Astrocyte of the spinal cord (primary cell): Measurements from ENCODE around the gene TMUB1.
A peak's percentile ranks its signal among the peaks of the same experiment; 100 is the strongest.

Experiments used
- DNase-seq: peaks from one replicate; pipeline ENCODE4 v3.0.0; 2011; ENCODE audit warnings: low read depth, low spot score
- H3K4me3 ChIP-seq: 2 replicates; pipeline ENCODE4 v1.5.1; 2011; ENCODE audit warnings: low read depth, mild to moderate bottlenecking, low read length, moderate library complexity
- CTCF ChIP-seq: IDR thresholded peaks from 2 replicates; pipeline ENCODE4 v1.5.1; 2012; ENCODE audit warnings: low read depth, mild to moderate bottlenecking, low read length, inconsistent platforms
- in situ Hi-C: cut with HindIII; loops from 2 replicates; pipeline ENCODE4 v1.10.0; 2017; ENCODE audit warnings: low sequenced_read_pairs

Gene TMUB1

GRCh38 chr7:151089893-151090730, 6.8 kb upstream of the TMUB1 start:
- no peak overlapping the region for H3K4me3 ChIP-seq
- no peak for TF ChIP-seq CTCF
- in situ Hi-C loops: no loop called here
- no peak for DNase-seq

GRCh38 chr7:151088856-151089699, 5.8 kb upstream of the TMUB1 start:
- no peak for TF ChIP-seq CTCF
- peak overlapping the region; percentile 74 for H3K4me3 ChIP-seq
- in situ Hi-C loops: no loop called here
- peak; percentile 62 for DNase-seq

GRCh38 chr7:151088019-151088855, 4.9 kb upstream of the TMUB1 start:
- peak; percentile 34 for DNase-seq
- no peak for TF ChIP-seq CTCF
- peak overlapping the region; percentile 74 for H3K4me3 ChIP-seq
- in situ Hi-C loops: no loop called here

- peak; percentile 44 for DNase-seq
- in situ Hi-C loops: no loop called here
- H3K4me3 ChIP-seq: peak overlapping the region; percentile 74
- TF ChIP-seq CTCF: peak; percentile 18
Measured at GRCh38 chr7:151087245-151088018, 4.1 kb upstream of the TMUB1 start.

- in situ Hi-C loops: no loop called here
- DNase-seq: peak; percentile 30
Measured at GRCh38 chr7:151086802-151087244, 3.5 kb upstream of the TMUB1 start.

More at GRCh38 chr7:151086802-151087244, 3.5 kb upstream of the TMUB1 start:
- peak overlapping the region; percentile 74 for H3K4me3 ChIP-seq
- TF ChIP-seq CTCF: no peak
